HG03025 (cell line): ENCODE results near the gene SPACA7.

Experiments used
- ATAC-seq: cut with Tn5 transposase; IDR thresholded peaks from one replicate; pipeline ENCODE4 v1.9.1; 2021; ENCODE audit warnings: mild to moderate bottlenecking, moderate library complexity; ENCODE audit not compliant: unreplicated experiment, low FRiP score

The SPACA7 gene, protein sequence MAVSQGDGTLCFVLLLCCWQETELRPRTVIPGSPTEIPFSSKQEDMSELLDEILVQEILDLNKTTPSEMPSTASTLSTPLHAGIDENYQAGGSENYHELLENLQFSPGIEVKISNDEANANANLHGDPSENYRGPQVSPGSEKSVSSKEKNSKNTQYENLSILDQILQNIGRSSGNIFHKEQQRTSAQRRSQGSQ

DNA sequence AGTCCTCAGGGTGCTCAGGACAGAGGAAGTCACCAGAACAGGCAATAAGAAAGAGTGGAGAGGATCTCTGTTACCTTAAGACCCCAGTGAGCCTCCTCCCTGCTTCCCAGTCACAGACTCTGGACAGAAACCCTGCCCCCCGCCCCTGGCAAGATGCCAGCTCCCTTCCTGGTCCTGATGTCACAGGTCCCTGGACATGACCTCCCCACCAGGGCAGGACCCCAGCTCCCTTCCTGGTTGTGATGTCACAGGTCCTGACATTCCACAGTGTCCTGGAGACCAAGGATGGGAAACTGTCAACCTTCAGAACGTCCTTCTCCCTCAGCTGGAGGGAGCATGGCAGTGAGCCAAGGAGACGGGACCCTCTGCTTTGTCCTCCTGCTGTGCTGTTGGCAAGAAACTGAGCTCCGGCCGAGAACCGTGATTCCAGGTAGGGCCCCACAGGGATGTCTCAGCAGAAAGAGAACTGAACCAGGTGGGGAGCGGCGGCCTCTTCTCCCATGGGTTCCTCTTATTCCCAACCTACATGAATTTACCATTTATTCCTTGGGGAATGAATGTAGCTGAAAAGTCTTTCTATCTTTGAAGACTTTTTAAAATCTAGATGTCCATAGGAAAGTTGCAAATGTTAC is at the start of gene SPACA7:
TSS of gene SPACA7 (plus strand) at position 306 of the 632 bp plus-strand sequence. CDS start at position 337, 31 bp downstream.
- ATAC-seq, result no peak

DNA sequence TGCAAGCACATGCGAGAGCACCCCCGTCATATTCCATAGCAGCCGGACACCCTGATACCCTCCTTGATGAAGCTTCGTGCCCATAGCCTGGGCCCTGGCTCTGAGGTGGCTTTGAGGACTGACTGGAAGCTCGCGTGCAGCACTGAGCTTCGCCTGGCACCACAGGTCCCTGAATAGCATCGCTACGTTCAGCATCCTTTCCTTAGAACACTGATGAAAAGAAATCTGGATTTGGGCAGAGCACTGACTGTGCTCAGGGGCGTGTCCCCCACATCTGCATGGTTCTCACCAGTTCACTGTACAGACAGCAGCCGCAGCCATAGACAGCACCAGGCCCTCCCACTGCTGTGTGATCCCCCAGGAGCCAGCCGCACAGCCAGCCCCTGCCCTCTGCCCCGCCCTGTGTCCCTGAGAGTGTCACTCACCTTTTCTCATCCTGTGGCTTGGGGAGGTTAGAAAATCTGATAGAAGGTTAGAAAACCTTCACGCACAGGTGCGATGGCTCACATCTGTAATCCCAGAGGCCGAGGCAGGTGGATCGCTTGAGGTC is 49.3 kb upstream of the SPACA7 start:
- no peak for ATAC-seq

DNA sequence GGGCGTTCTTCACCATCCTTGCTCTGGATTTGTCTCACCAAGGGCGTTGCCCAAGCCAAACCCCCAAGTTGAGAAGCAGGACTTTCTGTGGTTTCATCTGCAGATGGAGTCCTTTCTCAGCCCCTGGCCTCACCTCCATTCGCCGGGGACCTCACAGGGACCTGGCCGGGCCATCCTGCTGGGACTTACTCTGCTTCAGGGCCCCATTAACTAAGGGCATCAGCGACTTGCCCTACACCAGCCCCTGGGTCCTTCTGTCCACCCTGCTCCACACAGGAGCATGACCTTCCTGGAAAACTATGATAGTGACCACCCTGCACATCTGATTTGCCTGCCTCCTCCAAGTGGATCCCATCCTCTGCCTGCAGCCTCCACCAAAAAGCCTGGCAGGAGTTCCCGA is 47.2 kb upstream of the SPACA7 start:
- no peak for ATAC-seq

DNA sequence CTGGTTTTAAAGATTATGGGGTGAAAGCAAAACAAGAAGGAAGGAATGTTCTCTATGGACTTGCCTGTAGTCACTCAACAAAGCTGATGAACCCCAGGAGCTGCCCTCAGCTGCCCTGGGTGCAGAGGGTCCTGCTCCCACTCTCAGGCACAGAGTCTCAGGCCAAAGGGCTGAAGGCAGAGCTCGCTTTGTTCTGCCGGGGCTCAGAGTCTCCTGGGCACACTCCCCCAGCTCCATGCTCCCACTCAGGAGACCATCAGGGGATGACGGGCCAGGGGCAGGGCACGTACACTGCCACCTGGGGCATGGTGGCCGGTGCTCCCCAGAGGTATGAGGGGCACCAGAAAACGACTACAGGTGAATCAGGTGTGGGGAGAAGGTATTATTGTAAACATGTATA is 46.8 kb upstream of the SPACA7 start:
- ATAC-seq, result no peak

DNA sequence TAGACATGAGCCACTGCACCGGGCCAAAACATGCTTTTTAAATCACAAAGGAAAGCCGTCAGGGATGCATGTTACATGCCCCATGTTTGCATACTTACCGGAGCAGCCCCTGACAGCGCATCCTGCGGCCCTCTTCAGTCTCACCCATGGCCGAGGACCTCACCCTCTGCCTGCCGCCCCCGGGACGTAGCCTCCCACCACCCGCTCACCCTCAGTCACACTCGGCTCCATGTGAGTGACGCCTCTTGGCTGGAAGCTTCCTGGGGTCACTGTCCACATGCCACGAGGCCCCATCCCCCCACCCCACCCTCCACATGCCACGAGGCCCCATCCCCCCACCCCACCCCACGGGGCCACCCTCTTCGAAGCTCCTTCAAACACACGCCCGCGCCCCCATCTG is 46.1 kb upstream of the SPACA7 start:
- no peak for ATAC-seq

DNA sequence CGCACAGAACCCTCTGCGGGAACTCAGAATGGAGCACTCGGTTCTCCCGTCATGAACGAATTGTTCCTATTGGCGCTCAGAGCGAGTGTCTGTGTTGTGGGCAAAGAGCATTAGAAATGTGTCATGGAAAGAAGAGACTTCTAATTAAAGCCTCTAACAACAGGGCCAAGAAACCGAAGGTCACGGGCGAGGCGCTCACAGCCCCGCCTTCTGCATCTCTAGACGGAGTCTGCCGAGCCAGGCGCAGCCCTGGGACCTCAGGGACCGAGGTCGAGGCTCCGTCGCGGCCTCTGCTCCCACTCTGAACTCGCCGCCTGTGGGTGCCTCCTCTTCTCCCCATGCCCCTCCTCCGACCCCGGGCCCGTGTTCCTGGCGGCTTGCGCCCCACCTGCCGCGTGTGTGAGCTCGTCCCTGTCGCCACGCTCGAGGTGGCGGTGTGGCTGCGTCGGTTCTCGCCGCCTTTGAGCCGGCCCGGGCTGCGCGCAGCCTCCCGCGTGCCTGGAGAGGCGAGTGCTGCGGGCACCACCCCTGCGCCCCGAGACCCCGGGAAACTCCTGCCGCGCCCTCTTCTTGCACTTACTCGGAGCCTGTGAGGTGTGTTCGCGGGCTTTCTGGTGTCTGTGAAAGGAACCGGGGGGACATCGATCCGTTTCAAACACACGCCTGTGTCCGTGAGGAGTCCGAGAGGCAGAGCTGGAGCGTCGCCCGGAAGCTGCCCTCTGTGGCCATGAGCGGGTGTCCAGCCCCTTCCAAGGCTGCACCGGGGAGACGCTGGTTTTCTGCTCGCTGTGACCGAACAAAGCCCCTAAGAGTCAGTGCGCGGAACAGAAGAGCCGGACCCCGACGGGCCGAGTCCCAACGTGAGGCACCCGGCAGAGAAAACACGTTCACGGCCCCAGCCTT is 45.4 kb upstream of the SPACA7 start:
- no peak for ATAC-seq

DNA sequence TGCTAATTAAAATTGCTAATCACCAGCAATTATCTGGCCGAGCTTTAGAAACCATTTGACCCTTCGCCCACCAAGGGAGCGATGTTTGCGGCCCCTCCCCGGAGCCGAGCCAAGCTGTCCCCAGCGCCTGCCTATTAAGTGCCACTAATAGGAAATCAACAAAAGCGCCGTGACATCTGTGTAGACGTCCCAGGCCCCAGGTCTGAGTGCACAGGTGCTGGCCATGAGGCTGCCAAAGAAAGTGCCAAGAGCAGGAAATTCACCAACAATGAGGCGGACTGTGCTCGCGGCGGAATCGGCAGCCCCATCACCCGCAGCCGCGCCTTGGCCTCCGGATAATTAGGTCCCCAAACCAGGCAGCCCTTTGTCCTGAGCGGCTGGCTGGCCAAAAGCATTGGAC is 44.5 kb upstream of the SPACA7 start:
- no peak for ATAC-seq

DNA sequence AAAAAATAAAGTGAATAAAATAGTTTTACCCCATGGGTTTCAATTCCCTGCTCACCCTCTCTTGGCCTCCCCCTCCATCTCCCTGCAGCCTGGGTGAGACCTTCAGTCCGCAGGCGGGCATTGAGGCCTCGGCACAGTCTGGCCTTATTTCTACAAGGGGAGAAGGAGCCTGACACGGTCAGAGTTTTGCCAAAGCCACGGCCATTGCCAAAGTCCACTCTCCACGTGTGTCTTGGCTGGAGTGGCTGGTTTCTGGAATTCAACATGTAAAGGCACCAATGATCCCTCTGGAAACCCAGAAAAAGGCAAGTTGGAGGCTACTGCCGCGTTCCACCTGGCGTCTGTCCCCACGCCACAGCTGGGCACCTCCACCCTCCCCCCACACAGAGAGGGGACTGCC is 43.4 kb upstream of the SPACA7 start:
- ATAC-seq, result no peak

DNA sequence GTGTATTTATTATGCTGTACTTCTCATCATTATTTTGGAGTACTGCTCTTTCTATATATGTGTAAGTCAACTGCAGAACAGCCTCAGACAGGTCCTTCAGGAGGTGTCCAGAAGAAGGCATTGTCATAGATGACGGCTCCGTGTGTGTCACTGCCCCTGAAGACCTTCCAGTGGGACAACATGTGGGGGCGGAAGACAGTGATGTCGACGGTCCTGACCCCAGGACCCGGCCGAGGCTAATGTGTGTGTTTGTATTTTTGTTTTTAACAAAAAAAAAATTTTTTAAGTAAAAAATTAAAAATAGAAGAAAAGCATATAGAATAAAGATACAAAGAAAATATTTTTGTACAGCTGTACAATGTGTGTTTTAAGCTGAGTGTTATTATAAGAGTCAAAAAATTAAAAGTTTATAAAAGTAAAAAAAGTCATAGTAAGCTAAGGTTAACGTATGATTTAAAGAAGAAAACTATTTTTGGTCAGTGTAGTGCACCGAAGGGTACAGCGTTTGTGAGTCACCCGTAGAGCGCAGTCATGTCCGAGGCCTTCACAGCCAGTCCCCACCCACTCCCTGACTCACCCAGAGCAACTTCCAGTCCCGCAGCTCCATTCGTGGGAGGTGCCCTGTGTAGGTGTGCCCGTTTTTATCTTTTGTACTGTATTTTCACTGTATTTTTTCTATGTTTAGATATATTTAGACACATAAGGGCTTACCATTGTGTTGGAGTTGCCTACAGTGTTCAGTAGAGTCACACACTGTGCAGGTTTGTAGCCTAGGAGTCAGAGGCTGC is 42.2 kb upstream of the SPACA7 start:
- ATAC-seq, result no peak

DNA sequence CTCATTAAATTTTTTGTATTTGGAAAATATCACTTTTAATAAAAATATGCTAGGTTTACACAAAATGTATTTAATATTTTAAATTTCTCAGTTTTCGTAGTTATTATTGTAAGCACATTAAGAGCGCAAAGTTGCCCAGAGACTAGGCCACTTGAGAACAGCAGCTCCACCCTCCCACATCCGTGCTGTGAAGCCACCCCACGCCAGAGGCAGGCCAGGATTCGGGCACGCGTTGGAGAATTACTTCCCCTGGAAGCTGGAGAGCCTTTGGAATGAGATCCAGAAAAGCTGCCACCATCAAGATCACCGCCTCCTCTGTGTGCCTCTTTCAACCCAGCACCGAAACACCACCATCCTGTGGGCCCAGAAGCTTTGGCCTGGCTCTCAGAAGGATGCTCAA is 41.0 kb upstream of the SPACA7 start:
- no peak for ATAC-seq

DNA sequence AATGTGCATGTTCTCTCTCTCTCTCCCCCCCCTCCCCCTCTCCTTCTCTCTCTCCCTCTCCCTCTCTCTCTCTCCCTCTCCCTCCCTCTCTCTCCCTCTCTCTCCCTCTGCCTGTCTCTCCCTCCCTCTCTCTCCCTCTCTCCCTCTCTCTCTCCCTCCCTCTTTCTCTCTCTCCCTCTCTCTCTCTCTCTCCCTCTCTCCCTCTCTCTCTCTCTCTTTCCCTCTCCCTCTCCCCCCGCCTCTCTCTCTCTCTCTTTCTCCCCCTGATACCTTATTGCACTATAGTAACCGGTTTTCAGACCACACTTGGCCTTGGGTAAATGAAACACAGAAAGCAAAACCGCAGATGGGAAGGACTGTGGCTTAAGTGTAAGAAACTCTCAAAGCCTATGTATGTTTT is 34.7 kb upstream of the SPACA7 start:
- ATAC-seq, result no peak

DNA sequence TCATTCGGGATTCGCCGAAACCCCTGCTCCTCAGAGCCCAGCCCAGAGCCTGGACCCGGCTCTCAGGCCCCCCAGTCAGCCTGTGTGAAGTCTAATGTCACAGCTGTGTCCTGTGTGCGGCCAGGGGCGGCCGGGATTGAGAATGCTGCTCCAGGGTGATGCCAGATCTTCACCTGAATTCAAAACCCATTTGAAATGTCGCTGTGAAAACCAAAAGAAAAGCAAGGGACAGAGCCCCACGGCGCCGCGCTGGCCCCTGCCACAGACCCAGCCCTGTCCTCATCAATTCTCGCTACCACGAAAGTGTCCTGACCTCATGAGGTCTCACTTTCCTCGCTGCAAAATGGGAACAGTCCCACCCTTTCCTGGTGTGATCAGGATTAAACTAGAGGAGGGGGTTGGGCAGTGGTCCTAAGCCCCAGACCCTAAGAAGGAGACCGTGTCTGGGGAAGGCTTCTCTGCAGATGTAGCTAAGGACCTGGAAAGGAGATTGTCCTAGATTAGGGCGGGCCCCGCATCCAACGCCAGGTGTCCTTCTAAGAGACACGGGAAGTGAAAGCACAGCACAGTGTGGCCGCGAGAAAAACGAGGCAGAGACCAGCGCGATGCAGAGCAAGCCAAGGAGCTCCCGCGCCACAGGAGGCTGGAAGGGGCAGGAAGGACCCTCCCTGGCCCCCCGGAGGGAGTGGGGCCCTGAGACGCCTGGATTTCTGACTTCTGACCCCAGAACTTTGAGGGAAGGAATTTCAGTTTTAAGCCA is 34.0 kb upstream of the SPACA7 start:
- no peak for ATAC-seq

DNA sequence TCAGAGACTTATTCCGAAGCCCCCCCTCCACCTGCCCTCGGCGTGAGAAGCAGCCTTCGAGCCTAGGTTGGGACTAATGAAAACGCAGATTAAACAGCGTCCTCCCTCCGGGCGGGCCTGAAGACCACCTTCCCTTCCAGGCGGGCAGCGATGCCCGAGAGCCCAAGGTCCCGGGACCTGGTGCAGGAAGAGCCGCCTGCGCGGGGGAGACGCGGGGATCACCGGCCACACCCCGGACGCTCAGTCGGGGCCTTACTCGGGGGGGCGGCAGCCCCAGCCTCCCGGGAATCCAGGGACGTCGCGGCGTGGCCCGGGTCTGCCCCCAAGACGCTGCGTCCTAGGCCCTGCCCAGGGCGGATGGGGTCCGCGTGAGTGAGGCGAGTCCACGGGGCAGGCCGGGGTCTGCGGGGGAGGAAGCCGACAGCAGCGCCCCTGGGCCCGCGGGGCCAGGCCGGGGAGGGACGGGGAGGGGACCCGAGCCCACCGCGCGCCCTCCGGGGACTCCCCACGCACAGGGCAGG is 33.3 kb upstream of the SPACA7 start:
- no peak for ATAC-seq

DNA sequence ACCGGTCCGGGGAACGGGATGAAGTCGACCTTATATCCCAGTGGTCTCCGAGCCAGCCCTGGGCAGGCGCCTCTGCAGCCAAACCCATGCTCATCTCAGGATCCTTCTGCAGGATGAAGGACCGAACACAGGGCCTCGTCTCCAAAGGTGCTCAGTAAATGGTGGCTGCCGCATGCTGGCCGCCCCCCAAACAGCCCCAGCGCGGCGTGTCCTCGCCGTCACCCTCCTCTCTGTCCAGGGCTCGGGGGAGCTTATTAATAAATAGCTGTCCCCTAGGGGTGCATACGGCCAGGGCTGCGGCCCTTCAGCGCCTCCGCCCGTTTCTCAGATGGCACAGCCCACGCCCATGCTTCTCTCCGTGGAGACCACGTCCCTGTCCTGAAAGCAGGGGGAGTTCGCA is 32.6 kb upstream of the SPACA7 start:
- no peak for ATAC-seq

DNA sequence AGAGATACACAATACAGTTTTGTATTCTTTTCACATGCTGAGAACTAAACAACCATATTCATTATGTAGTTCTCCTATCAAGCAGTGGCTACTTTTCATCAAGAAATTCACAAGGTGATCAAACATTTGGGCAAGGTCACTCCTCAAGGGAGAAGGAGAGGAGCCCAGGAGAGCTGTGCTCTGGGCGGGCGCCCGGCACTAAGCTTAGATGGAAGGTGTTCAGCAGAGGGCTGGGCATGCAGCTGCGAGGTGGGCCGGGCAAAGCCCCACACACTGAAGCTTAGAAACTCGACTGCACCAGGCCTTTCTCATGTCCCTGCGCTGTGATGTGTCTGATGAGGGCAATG is 30.4 kb upstream of the SPACA7 start:
- ATAC-seq, result no peak

DNA sequence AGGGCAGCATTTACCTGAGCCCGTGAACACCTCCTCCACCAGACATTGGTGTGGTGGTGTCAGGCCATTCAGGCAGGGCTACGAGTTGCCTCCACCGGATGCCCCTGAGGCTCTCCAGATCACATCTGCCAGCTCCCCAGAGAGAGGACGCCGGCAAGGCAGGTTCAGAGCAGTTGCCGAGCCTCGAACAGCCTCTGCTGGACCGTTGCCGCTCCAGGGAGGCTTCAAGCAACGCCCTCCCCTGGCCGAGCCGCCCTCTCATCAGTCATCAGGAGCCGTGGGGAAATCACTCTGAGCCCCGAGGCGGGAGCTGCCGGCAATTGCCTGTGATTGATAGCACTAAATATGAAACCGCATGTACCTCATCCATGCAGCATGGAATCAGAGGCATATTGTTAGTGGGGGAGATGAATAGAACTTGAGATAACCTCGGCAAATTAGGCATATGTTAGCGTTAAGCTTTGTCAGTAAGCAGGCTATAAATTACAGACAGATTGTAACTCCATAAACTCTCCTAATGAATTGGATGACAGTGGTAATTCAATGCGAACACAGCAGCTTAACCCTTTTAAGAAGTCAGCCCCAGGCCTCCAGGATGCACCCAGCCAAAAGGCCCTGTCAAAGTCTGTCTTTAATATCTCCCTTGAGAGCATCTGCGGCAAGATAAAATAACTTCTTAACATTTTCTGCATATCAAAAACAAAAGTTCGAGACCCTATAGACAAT is 29.8 kb upstream of the SPACA7 start:
- ATAC-seq, result no peak

DNA sequence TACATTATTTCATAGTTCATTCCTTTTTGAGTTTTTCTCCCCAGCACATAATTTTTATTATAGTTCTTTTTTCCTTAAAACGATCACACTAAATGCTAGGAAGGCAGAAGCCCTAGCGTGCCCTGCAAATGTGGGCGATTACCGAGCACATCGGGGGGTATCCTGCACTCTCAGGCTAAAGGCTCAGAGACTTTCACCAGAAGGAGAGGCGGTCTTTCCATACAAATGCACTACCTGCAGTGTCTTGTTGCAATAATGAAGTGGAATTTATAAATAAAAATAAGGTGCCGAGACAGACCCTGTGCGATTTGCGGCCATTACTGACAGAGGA is 29.3 kb upstream of the SPACA7 start:
- ATAC-seq, result no peak

DNA sequence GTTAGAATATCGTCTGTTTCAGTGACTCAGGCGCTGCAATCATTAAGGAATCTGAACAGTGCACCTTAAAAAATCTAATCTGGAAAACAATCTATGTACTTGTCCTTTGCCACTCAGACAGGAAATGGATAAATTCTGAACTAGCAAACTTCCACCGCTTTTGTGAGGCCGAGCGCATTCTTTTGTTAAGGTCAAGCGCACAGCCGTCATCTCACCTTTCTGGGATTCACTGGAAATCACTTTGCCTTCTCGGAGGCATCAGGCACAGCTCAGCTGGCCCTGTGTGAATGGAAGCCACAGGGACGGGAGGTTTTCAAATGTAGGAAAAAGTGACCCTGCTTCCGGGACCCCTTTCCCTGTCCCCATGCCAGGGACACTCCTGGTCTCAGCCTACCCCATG is 28.2 kb upstream of the SPACA7 start:
- ATAC-seq, result no peak

DNA sequence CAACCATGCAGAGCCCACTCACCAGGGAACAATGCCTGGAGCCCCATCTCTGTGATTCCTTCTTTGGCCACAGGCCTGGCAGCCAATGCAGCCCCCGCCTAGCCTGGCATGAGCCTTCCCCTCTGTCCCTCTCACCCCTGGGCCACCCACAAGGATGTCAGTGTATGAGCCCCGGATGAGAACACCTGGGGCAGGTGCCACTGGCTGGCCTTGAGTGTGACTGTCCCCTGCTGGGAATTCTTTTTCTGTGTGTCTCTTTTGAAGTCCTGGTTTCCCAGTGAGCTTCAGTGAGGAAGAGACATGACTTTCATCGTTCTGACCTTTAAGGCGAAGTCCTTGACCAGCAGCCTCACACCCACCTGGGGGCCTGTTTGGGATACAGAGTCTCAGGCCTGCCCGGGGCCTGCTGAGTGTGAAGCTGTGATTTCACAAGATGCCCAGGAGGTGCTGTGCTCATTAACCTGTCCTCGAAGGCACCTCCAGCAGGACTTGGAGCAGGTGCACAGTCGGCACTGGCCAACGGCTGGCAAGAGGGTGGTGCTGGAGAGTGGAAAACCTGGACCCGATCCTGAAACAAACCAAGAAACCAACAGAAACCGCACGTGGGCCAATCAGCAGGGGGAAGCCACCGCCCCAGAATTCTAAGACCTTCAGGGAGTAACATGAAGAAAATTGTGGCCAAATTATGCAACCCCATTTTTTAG is 27.4 kb upstream of the SPACA7 start:
- no peak for ATAC-seq
